LNCAP (cell line): ENCODE results near the gene FKBP1A.

Experiments used
- CTCF ChIP-seq: fragments of 450-650 bp; IDR thresholded peaks from 2 replicates; pipeline ENCODE4 v1.5.1; 2017; ENCODE audit warnings: mild to moderate bottlenecking

Gene FKBP1A

GRCh38 chr20:1331101-1331500, 61.8 kb downstream of the FKBP1A start:
- TF ChIP-seq CTCF = no peak

DNA sequence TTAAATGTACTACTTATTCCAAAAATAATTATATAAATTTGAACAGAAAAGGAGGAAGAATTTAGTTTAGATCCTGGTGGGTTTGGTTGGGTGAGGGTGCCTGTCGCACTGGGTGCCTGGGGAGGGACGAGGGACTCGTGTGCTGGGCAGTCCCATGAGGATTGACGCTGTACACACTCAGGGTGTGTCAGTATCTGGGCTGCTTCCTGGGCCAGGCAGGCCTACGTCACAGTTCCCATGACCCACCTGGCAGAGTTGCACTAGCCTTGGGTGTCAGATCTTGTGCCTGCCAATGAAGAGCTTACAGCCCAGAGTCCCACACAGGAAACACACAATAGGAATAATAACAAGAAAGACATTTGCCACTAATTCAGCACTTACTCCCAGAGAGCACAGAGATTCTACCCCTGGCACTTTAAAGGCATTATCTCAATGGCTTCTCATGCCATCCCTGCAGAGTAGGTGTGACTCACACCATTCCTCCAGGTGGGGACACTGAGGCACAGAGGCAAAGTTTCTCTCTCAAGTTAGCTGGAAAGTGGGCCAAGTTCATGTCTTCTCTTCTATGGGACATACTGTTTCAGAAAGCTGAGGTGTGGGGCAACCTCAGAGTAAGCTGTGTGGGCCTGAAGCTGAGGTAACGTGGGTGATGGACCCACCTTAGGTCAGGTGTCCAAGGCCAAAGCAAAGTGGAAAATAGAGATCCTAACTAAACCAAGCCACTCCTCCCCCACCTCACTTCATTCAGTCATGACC, 62.6 kb downstream of the FKBP1A start:
- no peak for TF ChIP-seq CTCF

- no peak for TF ChIP-seq CTCF
Observed at GRCh38 chr20:1328680-1329330, 64.0 kb downstream of the FKBP1A start, which contains the start of gene SDCBP2. TSS of gene SDCBP2 (minus strand) at chr20:1329139. CDS start at chr20:1320416, 8,723 bp downstream.

GRCh38 chr20:1327827-1328679, 64.8 kb downstream of the FKBP1A start:
- no peak for TF ChIP-seq CTCF

DNA sequence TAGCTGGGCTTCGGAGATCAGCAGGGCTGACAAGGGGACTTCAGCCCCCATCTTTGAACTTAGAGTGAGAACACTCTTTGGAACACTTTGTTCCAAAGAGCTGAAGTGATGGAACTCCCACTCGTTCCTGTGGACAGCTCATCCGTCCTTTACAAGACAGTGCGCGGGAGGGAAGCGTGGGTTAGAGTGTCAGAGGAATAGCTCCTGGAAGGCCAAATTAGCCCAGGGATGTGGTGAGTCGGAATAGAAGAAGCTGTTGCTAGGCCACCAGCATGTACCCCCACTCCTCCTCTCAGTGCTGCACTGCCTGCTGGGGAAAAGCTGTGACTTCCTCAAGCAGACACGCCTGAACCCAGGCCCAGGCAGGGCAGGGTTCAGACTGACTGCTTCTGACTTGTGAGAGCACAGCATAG, 65.6 kb downstream of the FKBP1A start:
- TF ChIP-seq CTCF = no peak

GRCh38 chr20:1326031-1326930, 66.6 kb downstream of the FKBP1A start:
- TF ChIP-seq CTCF = no peak
